Putamen (tissue), 1 donor: ENCODE measurements around the gene REPIN1.

Source experiments
- DNase-seq: peaks from one replicate; pipeline ENCODE4 v3.0.0-alpha.2; 2016; ENCODE audit warnings: low spot score

The REPIN1 gene

GRCh38 chr7:150407588-150408392, 39.2 kb downstream of the REPIN1 start:
- DNase-seq, result no peak

GRCh38 chr7:150408393-150409299, 40.0 kb downstream of the REPIN1 start:
- no peak for DNase-seq

GRCh38 chr7:150409300-150410030, 40.8 kb downstream of the REPIN1 start:
- DNase-seq, result no peak

- no peak for DNase-seq
Measured at GRCh38 chr7:150410131-150410530, 41.5 kb downstream of the REPIN1 start.

GRCh38 chr7:150410680-150411346, 42.2 kb downstream of the REPIN1 start:
- DNase-seq, result no peak

- no peak for DNase-seq
Measured at GRCh38 chr7:150411606-150412005, 43.0 kb downstream of the REPIN1 start.

GRCh38 chr7:150412016-150412415, 43.4 kb downstream of the REPIN1 start:
- DNase-seq, result no peak

GRCh38 chr7:150412518-150413488, 44.2 kb downstream of the REPIN1 start:
- DNase-seq, result no peak

GRCh38 chr7:150413640-150414081, 45.0 kb downstream of the REPIN1 start:
- no peak for DNase-seq

GRCh38 chr7:150415161-150416153, 46.8 kb downstream of the REPIN1 start:
- DNase-seq, result no peak

- DNase-seq, result no peak
Measured at GRCh38 chr7:150417239-150417638, 48.6 kb downstream of the REPIN1 start.

- DNase-seq, result no peak
Measured at GRCh38 chr7:150417863-150418262, 49.2 kb downstream of the REPIN1 start.

GRCh38 chr7:150420242-150420641, 51.6 kb downstream of the REPIN1 start:
- no peak for DNase-seq

GRCh38 chr7:150420987-150421674, 52.5 kb downstream of the REPIN1 start:
- peak; percentile 77 for DNase-seq

GRCh38 chr7:150421831-150422230, 53.2 kb downstream of the REPIN1 start:
- no peak for DNase-seq
